ENCODE results near the gene USF2. TPM values are rescaled to one million over a fixed set of nuclear protein-coding genes. Genes with fewer than 3 reads are reported as not detected.
"Not testable (repeated sequence)": the region's sequence is repeated elsewhere in the genome, so short reads cannot be mapped to it uniquely, and the experiment has no call there.

The USF2 gene
- polyA plus RNA-seq (ENCODE audit: insufficient read length in 12 of 12), result 100 to 1,000 TPM in 6 of 12 donors, 10 to 100 TPM in 5, not detected in 1; 91.0 to 157 (median 104) TPM
- long read RNA-seq, donor 1, transcript USF2-201 (10 exons, 1,634 nt), result major isoform, 12 of 82 reads
- long read RNA-seq, donor 1, transcript USF2-214 (3 exons, 848 nt), result minor isoform, 5 of 82 reads
- long read RNA-seq, donor 1, transcript USF2-212 (4 exons, 446 nt), result minor isoform, 6 of 82 reads
- long read RNA-seq, donor 1, partial matches to known transcripts, result 47 of 82 reads
- long read RNA-seq, donor 1, other reads (novel, unspliced or antisense), result 0 of 82 reads
- long read RNA-seq, donor 2, transcript USF2-212 (4 exons, 446 nt), result major isoform, 5 of 22 reads
- long read RNA-seq, donor 2, partial matches to known transcripts, result 7 of 22 reads
- long read RNA-seq, donor 2, other reads (novel, unspliced or antisense), result 0 of 22 reads
- long read RNA-seq, donor 3, transcript USF2-201 (10 exons, 1,634 nt), result major isoform, 7 of 16 reads
- long read RNA-seq, donor 3, partial matches to known transcripts, result 0 of 16 reads
- long read RNA-seq, donor 3, other reads (novel, unspliced or antisense), result 0 of 16 reads
- long read RNA-seq, donor 4, transcript USF2-201 (10 exons, 1,634 nt), result major isoform, 7 of 13 reads
- long read RNA-seq, donor 4, partial matches to known transcripts, result 0 of 13 reads
- long read RNA-seq, donor 4, other reads (novel, unspliced or antisense), result 0 of 13 reads
- long read RNA-seq, donor 5, transcript USF2-201 (10 exons, 1,634 nt), result major isoform, 25 of 57 reads
- long read RNA-seq, donor 5, transcript USF2-202 (9 exons, 1,523 nt), result minor isoform, 5 of 57 reads
- long read RNA-seq, donor 5, partial matches to known transcripts, result 18 of 57 reads
- long read RNA-seq, donor 5, other reads (novel, unspliced or antisense), result 0 of 57 reads
- long read RNA-seq, donor 6, transcript USF2-201 (10 exons, 1,634 nt), result major isoform, 8 of 12 reads
- long read RNA-seq, donor 6, partial matches to known transcripts, result 0 of 12 reads
- long read RNA-seq, donor 6, other reads (novel, unspliced or antisense), result 0 of 12 reads
- long read RNA-seq, donor 7, transcript USF2-201 (10 exons, 1,634 nt), result major isoform, 5 of 11 reads
- long read RNA-seq, donor 7, partial matches to known transcripts, result 0 of 11 reads
- long read RNA-seq, donor 7, other reads (novel, unspliced or antisense), result 0 of 11 reads
- long read RNA-seq, donor 8, transcript USF2-201 (10 exons, 1,634 nt), result major isoform, 19 of 36 reads
- long read RNA-seq, donor 8, partial matches to known transcripts, result 8 of 36 reads
- long read RNA-seq, donor 8, other reads (novel, unspliced or antisense), result 0 of 36 reads
- long read RNA-seq, donor 9, transcript USF2-214 (3 exons, 848 nt), result minor isoform, 8 of 18 reads
- long read RNA-seq, donor 9, transcript USF2-201 (10 exons, 1,634 nt), result major isoform, 9 of 18 reads
- long read RNA-seq, donor 9, partial matches to known transcripts, result 0 of 18 reads
- long read RNA-seq, donor 9, other reads (novel, unspliced or antisense), result 0 of 18 reads
- long read RNA-seq, donor 10, transcript USF2-201 (10 exons, 1,634 nt), result major isoform, 14 of 26 reads
- long read RNA-seq, donor 10, partial matches to known transcripts, result 0 of 26 reads
- long read RNA-seq, donor 10, other reads (novel, unspliced or antisense), result 0 of 26 reads
- long read RNA-seq, donor 11, partial matches to known transcripts, result 6 of 15 reads
- long read RNA-seq, donor 11, other reads (novel, unspliced or antisense), result 0 of 15 reads

- DNase-seq, result peak; percentile 61
Measured at GRCh38 chr19:35268536-35269437, at the start of gene USF2. Gene USF2, plus strand, starts transcription at chr19:35268962. Its CDS starts 140 bp downstream, at chr19:35269102.

GRCh38 chr19:35219008-35219407 is 49.8 kb upstream of the USF2 start:
- no peak for DNase-seq

- no peak for DNase-seq
Measured at GRCh38 chr19:35220315-35220921, 48.3 kb upstream of the USF2 start.

GRCh38 chr19:35220973-35221590 is 47.7 kb upstream of the USF2 start:
- not testable (repeated sequence) for DNase-seq

- DNase-seq, result no peak
Measured at GRCh38 chr19:35222373-35223015, 46.3 kb upstream of the USF2 start.

- no peak for DNase-seq
Measured at GRCh38 chr19:35223084-35223790, 45.5 kb upstream of the USF2 start.

GRCh38 chr19:35223862-35224505 is 44.8 kb upstream of the USF2 start:
- no peak for DNase-seq

GRCh38 chr19:35224681-35225571 is 43.8 kb upstream of the USF2 start:
- no peak for DNase-seq

GRCh38 chr19:35225951-35226350 is 42.8 kb upstream of the USF2 start:
- no peak for DNase-seq

- DNase-seq, result no peak
Measured at GRCh38 chr19:35226748-35227147, 42.0 kb upstream of the USF2 start.

GRCh38 chr19:35228177-35228930 is 40.4 kb upstream of the USF2 start, which contains the start of gene FAM187B:
Gene FAM187B, minus strand, starts transcription at chr19:35228739. Its CDS starts 59 bp downstream, at chr19:35228680.
- no peak for DNase-seq

- no peak for DNase-seq
Measured at GRCh38 chr19:35229601-35230000, 39.2 kb upstream of the USF2 start.

- DNase-seq, result no peak
Measured at GRCh38 chr19:35231956-35232645, 36.7 kb upstream of the USF2 start.

- no peak for DNase-seq
Measured at GRCh38 chr19:35232912-35233311, 35.9 kb upstream of the USF2 start.

All from muscle of arm (tissue), 14 donors.